Right ventricle myocardium superior (tissue), 1 donor: Measurements from ENCODE around the gene EXOC4. TPM values are rescaled to one million over a fixed set of nuclear protein-coding genes. Genes with fewer than 3 reads are reported as not detected.
"Not testable (repeated sequence)": the region's sequence is repeated elsewhere in the genome, so short reads cannot be mapped to it uniquely, and the experiment has no call there.

Experiments
- ATAC-seq: fragments of 200-7000 bp; cut with Tn5 transposase; one replicate; pipeline ENCODE4 v1.9.1; 2020; ENCODE audit warnings: mild to moderate bottlenecking; ENCODE audit not compliant: poor library complexity
- DNase-seq: peaks from one replicate; pipeline ENCODE4 v3.0.0-alpha.2; 2020
- intact Hi-C: fragments of 100-400 bp; cut with DNase I; formaldehyde crosslinking; loops from one replicate; pipeline ENCODE4 v1.11.2; 2022
- total RNA-seq: library from RNA; stranded (reverse); fragmentation: NEBNext Ultra II Directional; extraction: Animal tissue kit (Norgen Biotek cat#: 25700); gene quantifications from one replicate; pipeline ENCODE4 v1.2.1, GENCODE V29; 2021
- donor health status: DM: no; HTN: yes; CAD: no; lungs with severe emphysema.

The EXOC4 gene
- total RNA-seq, 1 donor from 2014 or later = 32.5 TPM

DNA sequence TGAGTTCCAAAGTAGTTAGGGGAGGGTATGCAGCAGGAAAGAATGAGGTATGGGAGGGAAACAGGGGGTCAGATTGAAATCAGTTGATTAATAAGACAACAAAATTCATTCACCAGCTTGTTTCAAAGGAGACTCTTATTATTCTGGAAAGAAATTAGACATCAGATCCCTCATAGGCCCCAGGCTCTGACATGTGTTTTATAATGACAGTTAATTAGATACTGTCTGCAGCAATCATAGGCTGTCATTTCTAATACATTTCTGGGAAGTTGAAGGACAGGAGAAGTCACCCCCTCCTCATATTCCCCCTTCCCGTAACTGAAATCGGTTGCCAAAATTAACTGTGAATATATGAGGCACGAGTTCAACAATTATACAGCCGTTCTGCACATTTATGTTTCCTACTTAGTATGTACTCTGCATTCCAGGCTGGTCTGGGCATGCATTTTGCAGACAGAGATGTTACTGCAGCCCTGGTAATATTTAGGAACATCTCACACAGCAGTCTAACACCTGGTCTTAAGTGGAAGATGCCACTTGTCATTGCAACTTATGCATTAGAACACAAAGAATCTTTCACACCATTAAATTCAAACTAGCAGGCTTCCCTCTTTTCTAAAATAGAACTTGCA lies 519.0 kb downstream of the EXOC4 start:
- intact Hi-C loops = no loop called here
- no peak for DNase-seq

DNA sequence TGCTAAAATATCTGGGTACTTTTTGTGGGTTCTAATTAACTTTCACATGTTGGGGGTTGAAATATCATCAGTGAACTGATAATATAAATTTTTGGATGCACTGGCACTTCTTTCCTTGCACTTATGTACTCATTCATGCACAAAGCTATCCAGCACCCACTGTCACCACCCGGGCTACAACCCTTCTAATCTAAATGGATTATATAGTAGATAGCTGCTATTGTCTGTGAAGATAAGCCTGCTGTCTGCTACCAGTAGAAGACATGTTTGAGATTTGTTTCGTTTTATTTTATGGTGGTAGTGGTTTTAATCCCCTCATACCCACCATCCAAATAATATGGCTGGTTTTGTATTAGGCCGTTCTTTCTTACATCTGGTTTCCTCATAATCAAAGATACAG lies 520.7 kb downstream of the EXOC4 start:
- DNase-seq = no peak
- intact Hi-C loops = no loop called here
- no peak for ATAC-seq

More for the DNA sequence above, 519.0 kb downstream of the EXOC4 start:
- ATAC-seq = no peak

DNA sequence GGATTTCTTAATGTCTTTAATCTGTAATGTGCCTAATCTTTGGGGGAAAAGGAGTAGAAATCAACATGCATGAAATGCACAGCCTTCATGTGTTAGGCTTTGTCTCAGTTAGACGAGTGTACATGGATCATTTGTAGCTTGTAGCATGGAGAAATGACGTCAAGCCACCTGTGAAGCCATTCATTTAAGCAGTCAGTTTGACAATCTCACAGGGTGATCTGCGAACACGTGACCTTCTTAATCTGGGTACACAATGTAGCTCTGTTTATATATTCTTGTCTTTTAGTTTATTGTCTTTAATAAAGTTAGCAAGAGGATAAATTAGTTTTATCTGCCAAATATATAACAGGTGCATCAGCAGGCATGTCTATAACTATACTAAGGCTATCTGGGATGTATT lies 522.3 kb downstream of the EXOC4 start:
- ATAC-seq (no peak), DNase-seq (no peak)
- intact Hi-C loops = no loop called here

GRCh38 chr7:133776266-133776665 lies 523.4 kb downstream of the EXOC4 start:
- ATAC-seq (no peak), DNase-seq (no peak)
- intact Hi-C loops = no loop called here

GRCh38 chr7:133777701-133778100 lies 524.8 kb downstream of the EXOC4 start:
- intact Hi-C loops = no loop called here
- DNase-seq = no peak
- ATAC-seq = no peak

DNA sequence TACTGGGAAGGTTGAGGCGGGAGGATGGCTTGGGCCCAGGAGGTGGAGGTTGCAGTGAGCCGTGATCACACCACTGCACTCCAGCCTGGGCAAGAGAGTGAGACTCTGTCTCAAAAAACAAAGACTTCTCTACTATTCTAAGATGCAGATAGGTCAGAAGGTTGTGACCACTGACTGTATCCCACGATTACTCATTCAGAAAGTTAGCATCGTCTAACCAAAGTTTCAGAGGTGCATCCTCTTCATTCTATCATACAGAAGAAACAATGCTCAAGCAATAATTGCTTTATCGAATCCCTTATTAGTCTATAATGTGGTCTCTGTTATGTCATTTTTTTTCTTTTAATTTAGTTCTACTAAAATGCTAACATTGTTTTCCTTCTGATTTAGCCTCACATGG lies 525.6 kb downstream of the EXOC4 start:
- ATAC-seq (no peak), DNase-seq (no peak)
- intact Hi-C loops = no loop called here

DNA sequence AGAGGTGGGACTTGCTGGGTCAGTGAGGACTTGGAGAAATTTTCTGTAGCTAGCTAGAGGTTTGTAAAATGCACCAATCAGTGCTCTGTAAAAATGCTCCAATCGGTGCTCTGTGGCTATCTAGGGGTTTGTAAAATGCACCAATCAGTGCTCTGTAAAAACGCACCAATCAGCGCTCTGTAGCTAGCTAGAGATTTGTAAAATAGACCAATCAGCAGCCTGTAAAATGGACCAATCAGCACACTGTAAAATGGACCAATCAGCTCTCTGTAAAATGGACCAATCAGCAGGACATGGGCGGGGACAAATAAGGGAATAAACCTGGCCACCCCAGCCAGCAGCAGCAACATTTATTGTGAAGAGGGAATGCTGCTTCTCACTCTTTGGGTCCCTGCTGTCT lies 526.7 kb downstream of the EXOC4 start:
- intact Hi-C loops, ATAC-seq, DNase-seq: not testable (repeated sequence)

GRCh38 chr7:133780912-133781311 lies 528.0 kb downstream of the EXOC4 start:
- DNase-seq = no peak
- no peak for ATAC-seq
- intact Hi-C loops = no loop called here

GRCh38 chr7:133781486-133782090 lies 528.7 kb downstream of the EXOC4 start:
- DNase-seq (no peak), ATAC-seq (no peak)
- intact Hi-C loops = no loop called here

DNA sequence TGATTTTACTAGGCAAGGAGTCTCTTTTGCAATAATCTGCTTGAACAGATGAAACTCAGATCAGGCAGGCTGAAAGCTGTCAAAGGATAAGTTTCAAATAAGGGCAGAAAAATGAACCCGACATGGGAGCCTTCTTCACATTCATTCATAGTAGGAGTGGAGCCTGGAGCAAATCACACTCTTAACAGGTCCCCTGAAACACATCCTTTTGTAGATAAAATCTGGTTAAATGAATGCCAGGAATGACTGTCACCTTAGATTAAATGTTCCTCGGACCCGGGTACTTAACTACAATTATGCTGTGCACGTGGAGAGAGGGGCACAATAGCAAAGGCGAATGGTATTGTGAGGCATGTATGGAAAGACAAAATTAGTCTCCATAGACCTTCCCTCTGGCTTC lies 529.6 kb downstream of the EXOC4 start:
- DNase-seq (no peak), ATAC-seq (no peak)
- intact Hi-C loops = no loop called here

- ATAC-seq (no peak), DNase-seq (no peak)
- intact Hi-C loops = no loop called here
Observed at GRCh38 chr7:133783276-133783675, 530.4 kb downstream of the EXOC4 start.

- ATAC-seq (no peak), DNase-seq (no peak)
- intact Hi-C loops = no loop called here
Observed at GRCh38 chr7:133784486-133785001, 531.7 kb downstream of the EXOC4 start.

GRCh38 chr7:133786401-133786937 lies 533.6 kb downstream of the EXOC4 start:
- intact Hi-C loops = no loop called here
- no peak for DNase-seq

DNA sequence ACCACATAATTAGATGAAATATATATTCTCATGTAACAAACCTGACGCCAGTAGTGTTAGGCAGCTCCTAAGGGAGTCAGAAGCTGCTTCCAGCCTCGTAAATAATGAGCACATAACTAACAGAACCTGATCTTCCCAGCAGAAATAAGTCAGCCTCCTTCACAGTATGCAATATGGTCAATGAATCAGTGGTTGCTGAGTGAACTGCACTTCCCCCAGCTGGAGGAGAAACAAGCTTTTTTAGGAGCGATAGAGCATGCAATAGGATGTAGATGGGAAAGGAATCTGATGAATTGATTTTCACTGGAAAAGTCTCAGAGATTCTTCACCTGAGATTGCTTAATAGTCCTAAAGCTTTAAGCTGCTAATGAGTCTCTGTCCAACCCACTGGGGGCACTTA lies 537.1 kb downstream of the EXOC4 start:
- DNase-seq (no peak), ATAC-seq (no peak)
- intact Hi-C loops = no loop called here

More at GRCh38 chr7:133786401-133786937, 533.6 kb downstream of the EXOC4 start:
- ATAC-seq = no peak

GRCh38 chr7:133790911-133791310 lies 538.0 kb downstream of the EXOC4 start:
- DNase-seq = no peak
- intact Hi-C loops = no loop called here
- ATAC-seq = no peak

DNA sequence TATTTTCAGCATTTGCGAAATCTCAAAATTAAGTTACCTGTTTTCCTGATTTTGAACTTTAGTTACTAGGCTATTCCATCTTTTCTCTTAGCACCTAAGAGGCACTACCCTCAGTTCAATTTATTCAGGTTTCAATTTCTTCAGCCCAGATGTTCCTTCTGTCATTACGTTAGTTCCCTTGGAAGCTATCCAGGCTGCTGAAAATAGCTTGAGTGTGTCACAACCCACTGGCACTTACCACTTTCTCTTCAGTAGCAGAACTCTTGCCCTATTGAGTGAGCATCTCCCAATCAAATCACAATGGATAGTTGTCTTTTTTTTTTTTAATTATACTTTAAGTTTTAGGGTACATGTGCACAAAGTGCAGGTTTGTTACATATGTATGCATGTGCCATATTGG lies 541.6 kb downstream of the EXOC4 start:
- DNase-seq (no peak), ATAC-seq (peak; percentile 84)
- intact Hi-C loops = no loop called here

DNA sequence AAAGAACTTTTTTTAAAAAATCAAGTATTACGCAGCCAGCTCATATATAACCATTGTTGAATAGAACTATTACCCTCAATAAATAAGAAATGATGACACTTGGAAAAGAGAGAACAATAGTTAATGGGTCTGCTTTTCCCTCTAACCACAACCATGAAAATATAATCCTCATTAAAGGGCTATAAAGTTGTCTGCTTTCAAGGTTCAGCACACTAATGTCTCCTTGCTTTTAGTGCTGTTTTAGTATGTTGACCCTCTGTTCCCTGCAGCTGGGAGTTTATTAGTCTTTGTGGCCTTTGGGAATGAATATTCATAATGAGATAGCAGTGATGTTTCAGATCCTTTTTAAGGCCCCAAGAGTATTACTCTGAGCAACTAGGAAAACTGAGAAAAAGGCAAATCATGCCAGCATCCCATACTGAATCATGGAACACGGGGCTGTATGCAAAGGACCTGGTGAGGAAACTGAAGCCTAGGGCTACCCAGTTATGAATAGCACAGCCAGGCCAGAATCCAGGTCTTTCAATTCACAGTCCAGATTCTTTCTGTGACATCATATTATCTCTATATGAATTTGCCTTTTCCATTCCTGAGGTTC lies 542.3 kb downstream of the EXOC4 start:
- intact Hi-C loops = no loop called here
- ATAC-seq = no peak
- DNase-seq = no peak

GRCh38 chr7:133796782-133797745 lies 544.2 kb downstream of the EXOC4 start:
- intact Hi-C loops = no loop called here
- no peak for ATAC-seq
- no peak for DNase-seq
